ENCODE results near the gene PEX16.

GRCh38 chr11:45917286-45917622, 423 bp downstream of the PEX16 start:
- TF ChIP-seq TAF1 (IDR thresholded peaks at IDR 0.05; ENCODE audit: borderline replicate concordance, low read depth, low read length) (no peak), POLR2A (IDR thresholded peaks at IDR 0.05; ENCODE audit: low read depth, low read length) (no peak), POLR2AphosphoS5 (IDR thresholded peaks at IDR 0.05; ENCODE audit: low read depth, low read length) (no peak)
